Frontal cortex (tissue), 4 donors: ENCODE results near the gene CSMD2. TPM values are rescaled to one million over a fixed set of nuclear protein-coding genes. Genes with fewer than 3 reads are reported as not detected.

Source experiments
- DNase-seq, 2 donors: peaks; one replicate each; pipeline ENCODE4 v3.0.0; 2012; ENCODE audit warnings: low spot score in 2 of 2
- FAIRE-seq: peaks from 2 replicates; lab custom pipeline; 2012; peaks lifted over from hg19 to GRCh38; lab: Jason Lieb, UNC
- total RNA-seq: library from RNA; depleted of rRNA; stranded (reverse); fragments of >200 nt; gene quantifications from one replicate; pipeline ENCODE4 v1.2.3, GENCODE V29; 2014
- donor health status: control.
- donor health status: control.
- donor health status: control.

The CSMD2 gene
- total RNA-seq, 1 donor from 2014 or later = 23.6 TPM

GRCh38 chr1:33893147-33893830, 271.7 kb downstream of the CSMD2 start:
- DNase-seq = peak in 1 of 2 donors; percentile 32
- FAIRE-seq = no peak

GRCh38 chr1:33886496-33886895, 278.5 kb downstream of the CSMD2 start:
- DNase-seq = no peak
- no peak for FAIRE-seq

GRCh38 chr1:33880305-33880704, 284.7 kb downstream of the CSMD2 start:
- DNase-seq = no peak
- no peak for FAIRE-seq

GRCh38 chr1:33878392-33878791, 286.6 kb downstream of the CSMD2 start:
- DNase-seq (no peak), FAIRE-seq (no peak)

GRCh38 chr1:33876970-33877650, 287.9 kb downstream of the CSMD2 start:
- DNase-seq = no peak
- FAIRE-seq = no peak

- FAIRE-seq (no peak), DNase-seq (no peak)
These were observed 289.2 kb downstream of the CSMD2 start for GRCh38 chr1:33875862-33876261.

- no peak for FAIRE-seq
These were observed 290.4 kb downstream of the CSMD2 start for GRCh38 chr1:33874636-33875035.

GRCh38 chr1:33872683-33873082, 292.3 kb downstream of the CSMD2 start:
- no peak for FAIRE-seq
- DNase-seq = no peak

More at GRCh38 chr1:33874636-33875035, 290.4 kb downstream of the CSMD2 start:
- DNase-seq = no peak

- no peak for DNase-seq
These were observed 292.8 kb downstream of the CSMD2 start for GRCh38 chr1:33872275-33872674.

GRCh38 chr1:33867684-33868083, 297.3 kb downstream of the CSMD2 start:
- DNase-seq (no peak), FAIRE-seq (no peak)

More at GRCh38 chr1:33872275-33872674, 292.8 kb downstream of the CSMD2 start:
- no peak for FAIRE-seq

GRCh38 chr1:33866281-33866680, 298.7 kb downstream of the CSMD2 start:
- FAIRE-seq = no peak
- DNase-seq = no peak

GRCh38 chr1:33864460-33865389, 300.3 kb downstream of the CSMD2 start:
- FAIRE-seq (no peak), DNase-seq (no peak)

- no peak for FAIRE-seq
- no peak for DNase-seq
These were observed 301.3 kb downstream of the CSMD2 start, which contains the start of gene HMGB4 for GRCh38 chr1:33863779-33864178. TSS of gene HMGB4 (plus strand) at chr1:33864079. CDS start at chr1:33864192, 113 bp downstream.

- no peak for FAIRE-seq
- DNase-seq = no peak
These were observed 304.4 kb downstream of the CSMD2 start for GRCh38 chr1:33860671-33861070.

- FAIRE-seq = no peak
These were observed 310.9 kb downstream of the CSMD2 start for GRCh38 chr1:33854091-33854490.

GRCh38 chr1:33853431-33853830, 311.6 kb downstream of the CSMD2 start:
- FAIRE-seq = no peak
- no peak for DNase-seq

More at GRCh38 chr1:33854091-33854490, 310.9 kb downstream of the CSMD2 start:
- DNase-seq = no peak

GRCh38 chr1:33852711-33853110, 312.3 kb downstream of the CSMD2 start:
- FAIRE-seq (no peak), DNase-seq (no peak)

GRCh38 chr1:33850481-33850880, 314.5 kb downstream of the CSMD2 start:
- DNase-seq (no peak), FAIRE-seq (no peak)

GRCh38 chr1:33849211-33849610, 315.8 kb downstream of the CSMD2 start:
- no peak for FAIRE-seq
- no peak for DNase-seq

- FAIRE-seq = no peak
- DNase-seq = no peak
These were observed 316.7 kb downstream of the CSMD2 start for GRCh38 chr1:33848205-33848937.
